GOT3 (cell line): Measurements from ENCODE around the gene CMTM2.
"Not testable (repeated sequence)": the region's sequence is repeated elsewhere in the genome, so short reads cannot be mapped to it uniquely, and the experiment has no call there.

Experiments
- DNase-seq: peaks from one replicate; lab custom pipeline; 2025; ENCODE audit warnings: mixed read lengths; lab: John Stamatoyannopoulos, UW

CMTM2 gene

GRCh38 chr16:66552286-66553177 lies 26.7 kb upstream of the CMTM2 start, which contains the start of gene CKLF:
CKLF (plus strand) TSS chr16:66552576; CDS start chr16:66552716, 140 bp downstream.
- peak; percentile 61 for DNase-seq

- DNase-seq = no peak
These were observed 26.0 kb upstream of the CMTM2 start for GRCh38 chr16:66553223-66553622.

- DNase-seq = no peak
These were observed 25.2 kb upstream of the CMTM2 start for GRCh38 chr16:66554021-66554420.

GRCh38 chr16:66554495-66554894 lies 24.8 kb upstream of the CMTM2 start:
- no peak for DNase-seq

GRCh38 chr16:66560107-66560506 lies 19.2 kb upstream of the CMTM2 start:
- no peak for DNase-seq

- no peak for DNase-seq
These were observed 17.7 kb upstream of the CMTM2 start for GRCh38 chr16:66561381-66562080.

GRCh38 chr16:66562409-66562808 lies 16.9 kb upstream of the CMTM2 start:
- DNase-seq = no peak

GRCh38 chr16:66562986-66563385 lies 16.3 kb upstream of the CMTM2 start:
- DNase-seq = no peak

- no peak for DNase-seq
These were observed 15.5 kb upstream of the CMTM2 start for GRCh38 chr16:66563574-66564334.

- no peak for DNase-seq
These were observed 13.0 kb upstream of the CMTM2 start, which contains the start of gene CMTM1 for GRCh38 chr16:66566051-66566901. CMTM1 (plus strand) TSS chr16:66566439; CDS start chr16:66566514, 75 bp downstream.

GRCh38 chr16:66567270-66567669 lies 12.0 kb upstream of the CMTM2 start:
- DNase-seq = not testable (repeated sequence)

GRCh38 chr16:66568355-66568754 lies 10.9 kb upstream of the CMTM2 start:
- no peak for DNase-seq

GRCh38 chr16:66569131-66569530 lies 10.1 kb upstream of the CMTM2 start:
- no peak for DNase-seq

- no peak for DNase-seq
These were observed 9.3 kb upstream of the CMTM2 start for GRCh38 chr16:66569827-66570405.

GRCh38 chr16:66572356-66572755 lies 6.9 kb upstream of the CMTM2 start:
- DNase-seq = no peak

- no peak for DNase-seq
These were observed 5.2 kb upstream of the CMTM2 start for GRCh38 chr16:66574081-66574480.

- DNase-seq = no peak
These were observed 4.7 kb upstream of the CMTM2 start for GRCh38 chr16:66574531-66574930.

GRCh38 chr16:66575060-66575459 lies 4.2 kb upstream of the CMTM2 start:
- DNase-seq = no peak

GRCh38 chr16:66576296-66576695 lies 3.0 kb upstream of the CMTM2 start:
- no peak for DNase-seq

- DNase-seq = no peak
These were observed 1.4 kb downstream of the CMTM2 start for GRCh38 chr16:66580605-66581209.
